ENCODE measurements around the gene GABPA.
A peak's percentile ranks its signal among the peaks of the same experiment; 100 is the strongest.
"Not testable (repeated sequence)": the region's sequence is repeated elsewhere in the genome, so short reads cannot be mapped to it uniquely, and the experiment has no call there.

The GABPA gene

DNA sequence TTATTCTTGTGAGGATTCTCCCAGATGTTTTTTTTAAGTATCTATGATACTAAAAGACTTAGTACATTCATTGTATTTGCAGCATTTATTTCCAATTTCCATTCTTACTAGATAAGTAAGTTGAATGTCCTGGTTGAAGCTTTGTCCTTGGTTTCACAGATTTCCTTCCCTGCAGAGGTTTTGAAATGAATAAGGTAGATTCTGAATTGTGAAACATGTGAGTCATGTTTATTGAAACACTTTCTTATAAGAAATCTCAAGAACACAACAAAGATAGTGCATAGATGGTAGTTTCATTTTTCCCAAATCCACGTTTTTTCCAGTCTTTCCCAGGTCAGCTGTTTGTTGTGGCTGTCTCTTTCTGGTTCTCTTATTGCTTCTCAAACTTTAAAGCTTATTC lies 24.8 kb downstream of the GABPA start:
- H3K4me1 ChIP-seq (ENCODE audit: insufficient read depth, low read length), result no peaks in the 10 kb centered on the region
- H3K36me3 ChIP-seq (ENCODE audit: insufficient read depth, low read length), result no peaks in the 10 kb centered on the region; the same call in 1 of the 2 replicates
- H3K9ac ChIP-seq (ENCODE audit: low read depth, low read length), result no peak overlapping the region
- no peaks in the 10 kb centered on the region for H3K9me3 ChIP-seq (ENCODE audit: control insufficient read depth, insufficient read depth, low read length)

DNA sequence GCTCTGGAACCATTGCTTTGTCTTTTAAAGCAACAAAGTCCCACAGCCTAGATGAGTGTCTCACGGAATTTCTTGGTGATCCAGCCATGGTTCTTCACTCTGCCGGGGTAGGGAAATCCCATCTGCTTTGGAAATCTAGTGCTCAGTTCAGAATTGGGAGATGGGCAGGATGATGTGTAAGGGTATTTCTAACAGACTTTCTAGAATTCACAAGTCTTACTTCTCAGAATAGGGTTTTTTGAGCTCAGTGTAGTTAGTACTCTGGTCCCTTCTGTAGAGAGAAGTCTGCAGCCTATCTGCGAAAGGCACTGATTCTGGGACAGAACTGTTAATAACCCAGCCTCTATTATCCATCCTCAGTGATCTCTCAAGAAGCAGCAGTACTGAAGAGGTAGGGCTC lies 25.3 kb downstream of the GABPA start:
- no peak overlapping the region for H3K9ac ChIP-seq (ENCODE audit: low read depth, low read length)
- H3K36me3 ChIP-seq (ENCODE audit: insufficient read depth, low read length), result no peaks in the 10 kb centered on the region; the same call in 1 of the 2 replicates
- H3K9me3 ChIP-seq (ENCODE audit: control insufficient read depth, insufficient read depth, low read length), result no peaks in the 10 kb centered on the region
- no peaks in the 10 kb centered on the region for H3K4me1 ChIP-seq (ENCODE audit: insufficient read depth, low read length)

- H3K9me3 ChIP-seq (ENCODE audit: control insufficient read depth, insufficient read depth, low read length), result no peaks in the 10 kb centered on the region
- no peaks in the 10 kb centered on the region for H3K4me1 ChIP-seq (ENCODE audit: insufficient read depth, low read length)
- H3K36me3 ChIP-seq (ENCODE audit: insufficient read depth, low read length), result no peaks in the 10 kb centered on the region; the same call in 1 of the 2 replicates
- H3K9ac ChIP-seq (ENCODE audit: low read depth, low read length), result no peak overlapping the region
These were observed 25.9 kb downstream of the GABPA start for GRCh38 chr21:25760677-25761076.

DNA sequence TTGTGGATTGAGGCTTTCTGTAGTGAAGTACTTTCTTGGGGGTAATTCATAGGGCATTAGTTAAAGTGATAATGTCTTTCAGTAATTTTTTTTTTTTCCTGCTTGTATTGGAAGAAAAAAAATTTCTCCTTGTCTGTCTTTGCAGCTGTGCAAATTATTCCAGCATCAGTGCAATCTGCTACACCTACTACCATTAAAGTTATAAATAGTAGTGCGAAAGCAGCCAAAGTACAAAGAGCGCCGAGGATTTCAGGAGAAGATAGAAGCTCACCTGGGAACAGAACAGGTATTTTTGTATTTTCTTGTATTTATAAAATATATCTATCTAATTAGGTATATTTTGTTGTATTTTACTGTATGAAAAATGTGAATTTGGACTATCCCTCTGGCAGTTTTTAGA lies 29.3 kb downstream of the GABPA start:
- H3K4me1 ChIP-seq (ENCODE audit: insufficient read depth, low read length), result no peaks in the 10 kb centered on the region
- no peak overlapping the region for H3K9ac ChIP-seq (ENCODE audit: low read depth, low read length)
- no peaks in the 10 kb centered on the region for H3K9me3 ChIP-seq (ENCODE audit: control insufficient read depth, insufficient read depth, low read length)
- no peaks in the 10 kb centered on the region; the same call in 1 of the 2 replicates for H3K36me3 ChIP-seq (ENCODE audit: insufficient read depth, low read length)

GRCh38 chr21:25767921-25768320 lies 33.1 kb downstream of the GABPA start:
- H3K36me3 ChIP-seq (ENCODE audit: insufficient read depth, low read length), result no peaks in the 10 kb centered on the region; the same call in 1 of the 2 replicates
- H3K4me1 ChIP-seq (ENCODE audit: insufficient read depth, low read length), result no peaks in the 10 kb centered on the region
- no peaks in the 10 kb centered on the region for H3K9me3 ChIP-seq (ENCODE audit: control insufficient read depth, insufficient read depth, low read length)
- H3K9ac ChIP-seq (ENCODE audit: low read depth, low read length), result no peak overlapping the region

DNA sequence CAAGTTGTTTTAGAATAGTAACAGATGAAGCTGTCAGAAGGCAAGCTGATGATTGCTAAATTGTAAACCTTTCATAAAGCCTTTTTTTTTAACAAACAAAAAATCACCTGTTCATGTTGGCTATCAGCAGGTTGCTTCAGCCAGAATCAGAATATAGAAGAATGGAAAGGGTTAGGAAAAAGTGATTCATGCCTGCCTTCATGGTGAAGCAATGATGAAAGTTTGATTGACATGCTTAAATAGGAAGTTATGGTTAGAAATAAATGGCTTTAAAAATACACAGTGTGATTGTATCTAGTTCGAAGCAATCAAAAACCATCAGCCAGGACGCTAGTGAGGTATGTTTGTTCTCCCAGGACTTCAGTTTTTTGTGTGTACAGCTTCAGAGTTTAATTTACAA lies 37.9 kb downstream of the GABPA start:
- Histone ChIP-seq H3K9ac (ENCODE audit: low read depth, low read length) (no peak overlapping the region), H3K4me1 (ENCODE audit: insufficient read depth, low read length) (no peaks in the 10 kb centered on the region), H3K36me3 (ENCODE audit: insufficient read depth, low read length) (no peaks in the 10 kb centered on the region), H3K9me3 (ENCODE audit: control insufficient read depth, insufficient read depth, low read length) (no peaks in the 10 kb centered on the region)

- Histone ChIP-seq H3K36me3 (ENCODE audit: insufficient read depth, low read length) (no peaks in the 10 kb centered on the region), H3K9ac (ENCODE audit: low read depth, low read length) (no peak overlapping the region), H3K9me3 (ENCODE audit: control insufficient read depth, insufficient read depth, low read length) (no peaks in the 10 kb centered on the region; the same call in 1 of the 2 replicates), H3K4me1 (ENCODE audit: insufficient read depth, low read length) (no peaks in the 10 kb centered on the region)
These were observed 41.7 kb downstream of the GABPA start for GRCh38 chr21:25776440-25776839.

GRCh38 chr21:25778126-25778875 lies 43.5 kb downstream of the GABPA start:
- not testable (repeated sequence) for H3K4me1 ChIP-seq (ENCODE audit: insufficient read depth, low read length); H3K9ac ChIP-seq (ENCODE audit: low read depth, low read length); H3K36me3 ChIP-seq (ENCODE audit: insufficient read depth, low read length); H3K9me3 ChIP-seq (ENCODE audit: control insufficient read depth, insufficient read depth, low read length)

DNA sequence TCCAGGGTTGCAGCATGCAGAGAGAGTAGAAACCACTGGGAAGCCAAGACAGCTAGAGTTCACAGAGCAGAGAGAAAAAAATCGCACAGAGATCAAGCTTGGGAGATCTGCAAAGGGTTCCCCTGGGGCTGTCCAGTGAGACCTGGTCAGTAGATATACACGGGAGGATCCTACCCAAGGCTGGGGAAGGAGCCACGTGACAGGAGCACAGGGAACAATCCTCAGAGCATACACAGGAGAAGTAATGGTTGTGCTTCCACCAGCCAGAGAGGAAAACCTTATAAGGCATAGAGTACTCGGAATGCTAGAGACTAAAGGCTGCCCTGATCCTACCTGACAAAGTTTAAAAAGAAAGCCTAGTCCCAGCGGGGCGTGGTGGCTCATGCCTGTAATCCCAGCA lies 53.9 kb downstream of the GABPA start:
- no peak overlapping the region for H3K9ac ChIP-seq (ENCODE audit: low read depth, low read length)
- no peaks in the 10 kb centered on the region for H3K4me1 ChIP-seq (ENCODE audit: insufficient read depth, low read length)
- H3K9me3 ChIP-seq (ENCODE audit: control insufficient read depth, insufficient read depth, low read length), result no peaks in the 10 kb centered on the region
- no peaks in the 10 kb centered on the region for H3K36me3 ChIP-seq (ENCODE audit: insufficient read depth, low read length)

- no peaks in the 10 kb centered on the region for H3K4me1 ChIP-seq (ENCODE audit: insufficient read depth, low read length)
- H3K9me3 ChIP-seq (ENCODE audit: control insufficient read depth, insufficient read depth, low read length), result no peaks in the 10 kb centered on the region
- H3K9ac ChIP-seq (ENCODE audit: low read depth, low read length), result peak overlapping the region; percentile 11; the same call in 1 of the 2 replicates
- H3K36me3 ChIP-seq (ENCODE audit: insufficient read depth, low read length), result no peaks in the 10 kb centered on the region
These were observed 55.5 kb downstream of the GABPA start for GRCh38 chr21:25790122-25790877.

- no peak overlapping the region for H3K9ac ChIP-seq (ENCODE audit: low read depth, low read length)
- H3K9me3 ChIP-seq (ENCODE audit: control insufficient read depth, insufficient read depth, low read length), result no peaks in the 10 kb centered on the region
These were observed 56.1 kb downstream of the GABPA start for GRCh38 chr21:25790878-25791204.

DNA sequence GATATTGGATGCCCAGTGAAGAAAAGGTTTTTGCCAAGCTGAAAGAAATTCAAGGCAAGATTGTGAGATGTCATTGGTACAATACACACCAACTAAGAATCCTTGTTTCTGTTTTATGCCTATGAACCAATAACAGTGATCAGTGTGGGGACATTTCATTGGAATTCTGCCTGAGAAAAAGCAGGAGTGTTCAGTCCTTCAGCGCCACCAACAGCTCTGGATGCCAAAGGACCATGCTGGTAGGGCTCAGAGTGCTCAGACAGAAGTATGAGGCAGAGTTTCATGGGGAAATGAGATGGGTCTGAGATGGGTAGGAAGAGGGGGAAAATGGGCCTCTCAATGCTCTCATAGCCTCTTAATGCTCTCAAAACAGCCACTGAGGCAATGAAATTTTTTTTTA lies 56.5 kb downstream of the GABPA start:
- H3K9ac ChIP-seq (ENCODE audit: low read depth, low read length), result no peak overlapping the region
- no peaks in the 10 kb centered on the region for H3K36me3 ChIP-seq (ENCODE audit: insufficient read depth, low read length)
- H3K4me1 ChIP-seq (ENCODE audit: insufficient read depth, low read length), result no peaks in the 10 kb centered on the region
- H3K9me3 ChIP-seq (ENCODE audit: control insufficient read depth, insufficient read depth, low read length), result no peaks in the 10 kb centered on the region

More at GRCh38 chr21:25790878-25791204, 56.1 kb downstream of the GABPA start:
- Histone ChIP-seq H3K4me1 (ENCODE audit: insufficient read depth, low read length) (no peaks in the 10 kb centered on the region), H3K36me3 (ENCODE audit: insufficient read depth, low read length) (no peaks in the 10 kb centered on the region)

- Histone ChIP-seq H3K4me1 (ENCODE audit: insufficient read depth, low read length) (no peaks in the 10 kb centered on the region), H3K9me3 (ENCODE audit: control insufficient read depth, insufficient read depth, low read length) (no peaks in the 10 kb centered on the region), H3K9ac (ENCODE audit: low read depth, low read length) (peak overlapping the region; percentile 39; the same call in 1 of the 2 replicates), H3K36me3 (ENCODE audit: insufficient read depth, low read length) (no peaks in the 10 kb centered on the region)
These were observed 66.6 kb downstream of the GABPA start for GRCh38 chr21:25801217-25802014.

DNA sequence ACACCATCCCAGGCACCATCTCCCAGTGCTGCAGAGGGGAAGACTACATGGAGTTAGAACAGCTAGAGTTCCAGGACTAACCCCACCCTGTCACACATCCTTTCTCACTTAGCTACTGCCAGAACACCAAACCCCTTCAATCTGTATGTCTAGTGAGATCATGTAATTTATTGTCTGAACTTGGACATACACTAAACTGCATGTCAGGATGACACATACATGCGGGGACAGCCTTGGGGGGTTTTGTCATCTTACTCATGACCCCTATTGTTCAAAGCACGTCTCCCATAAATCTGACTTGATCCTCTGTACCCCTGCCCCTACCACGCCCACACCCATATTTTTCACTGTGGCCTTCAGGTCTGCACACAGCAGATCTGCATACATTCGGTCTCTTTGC lies 71.3 kb downstream of the GABPA start:
- Histone ChIP-seq H3K4me1 (ENCODE audit: insufficient read depth, low read length) (no peaks in the 10 kb centered on the region), H3K9ac (ENCODE audit: low read depth, low read length) (no peak overlapping the region), H3K9me3 (ENCODE audit: control insufficient read depth, insufficient read depth, low read length) (no peaks in the 10 kb centered on the region), H3K36me3 (ENCODE audit: insufficient read depth, low read length) (no peaks in the 10 kb centered on the region; the same call in 1 of the 2 replicates)

All from ES-I3 (cell line).